ENCODE measurements around the gene MEAF6. TPM values are rescaled to one million over a fixed set of nuclear protein-coding genes. Genes with fewer than 3 reads are reported as not detected.
"Not testable (repeated sequence)": the region's sequence is repeated elsewhere in the genome, so short reads cannot be mapped to it uniquely, and the experiment has no call there.

Gene MEAF6
- total and polyA plus RNA-seq, 8 donors = 47.7 to 94.7 (median 85.5) TPM

DNA sequence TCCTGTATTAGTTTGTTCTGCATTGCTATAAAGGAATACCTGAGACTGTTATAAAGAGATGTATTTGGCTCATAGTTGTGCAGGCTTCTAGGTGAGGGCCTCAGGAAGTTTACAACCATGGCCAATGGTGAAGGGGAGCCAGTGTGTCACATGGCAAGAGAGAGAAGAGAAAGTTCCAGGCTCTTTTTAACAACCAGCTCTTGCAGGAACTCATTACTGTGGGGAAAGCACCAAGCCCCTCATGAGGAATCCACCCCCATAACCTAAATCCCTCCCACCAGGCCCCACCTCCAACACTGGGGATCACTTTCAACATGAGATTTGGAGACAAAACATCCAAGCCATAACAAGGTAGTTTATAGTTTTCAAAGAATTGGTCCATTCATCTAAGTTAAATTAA, 5.0 kb upstream of the MEAF6 start:
- no peak overlapping the region for H3K27ac ChIP-seq

DNA sequence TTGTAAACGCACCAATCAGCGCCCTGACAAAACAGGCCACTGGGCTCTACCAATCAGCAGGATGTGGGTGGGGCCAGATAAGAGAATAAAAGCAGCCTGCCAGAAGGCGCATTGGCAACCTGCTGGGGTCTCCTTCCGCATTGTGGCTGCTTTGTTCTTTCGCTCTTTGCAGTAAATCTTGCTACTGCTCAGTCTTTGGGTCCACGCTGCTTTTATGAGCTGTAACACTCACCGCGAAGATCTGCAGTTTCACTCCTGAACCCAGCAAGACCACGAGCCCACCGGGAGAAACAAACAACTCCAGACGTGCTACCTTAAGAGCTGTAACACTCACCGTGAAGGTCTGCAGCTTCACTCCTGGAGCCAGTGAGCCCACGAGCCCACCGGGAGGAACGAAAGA, 4.4 kb upstream of the MEAF6 start:
- H3K4me1 ChIP-seq; DNase-seq; H3K9me3 ChIP-seq; H3K27ac ChIP-seq; ATAC-seq; H3K4me3 ChIP-seq; H3K36me3 ChIP-seq; H3K27me3 ChIP-seq; intact Hi-C loops (cut with DNase I): not testable (repeated sequence)

More for the DNA sequence above, 5.0 kb upstream of the MEAF6 start:
- Histone ChIP-seq H3K9me3 (no peaks in the 10 kb centered on the region), H3K4me3 (no peak overlapping the region), H3K4me1 (peaks cover 0 to 7% of the 10 kb centered on the region in 2 donors), H3K27me3 (no peaks in the 10 kb centered on the region), H3K36me3 (no peaks in the 10 kb centered on the region)
- ATAC-seq (no peak), DNase-seq (no peak)
- TF ChIP-seq, protein P1, sequence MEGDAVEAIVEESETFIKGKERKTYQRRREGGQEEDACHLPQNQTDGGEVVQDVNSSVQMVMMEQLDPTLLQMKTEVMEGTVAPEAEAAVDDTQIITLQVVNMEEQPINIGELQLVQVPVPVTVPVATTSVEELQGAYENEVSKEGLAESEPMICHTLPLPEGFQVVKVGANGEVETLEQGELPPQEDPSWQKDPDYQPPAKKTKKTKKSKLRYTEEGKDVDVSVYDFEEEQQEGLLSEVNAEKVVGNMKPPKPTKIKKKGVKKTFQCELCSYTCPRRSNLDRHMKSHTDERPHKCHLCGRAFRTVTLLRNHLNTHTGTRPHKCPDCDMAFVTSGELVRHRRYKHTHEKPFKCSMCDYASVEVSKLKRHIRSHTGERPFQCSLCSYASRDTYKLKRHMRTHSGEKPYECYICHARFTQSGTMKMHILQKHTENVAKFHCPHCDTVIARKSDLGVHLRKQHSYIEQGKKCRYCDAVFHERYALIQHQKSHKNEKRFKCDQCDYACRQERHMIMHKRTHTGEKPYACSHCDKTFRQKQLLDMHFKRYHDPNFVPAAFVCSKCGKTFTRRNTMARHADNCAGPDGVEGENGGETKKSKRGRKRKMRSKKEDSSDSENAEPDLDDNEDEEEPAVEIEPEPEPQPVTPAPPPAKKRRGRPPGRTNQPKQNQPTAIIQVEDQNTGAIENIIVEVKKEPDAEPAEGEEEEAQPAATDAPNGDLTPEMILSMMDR (IDR thresholded peaks at IDR 0.05) = no peak
- intact Hi-C loops (cut with DNase I) = no loop called here

DNA sequence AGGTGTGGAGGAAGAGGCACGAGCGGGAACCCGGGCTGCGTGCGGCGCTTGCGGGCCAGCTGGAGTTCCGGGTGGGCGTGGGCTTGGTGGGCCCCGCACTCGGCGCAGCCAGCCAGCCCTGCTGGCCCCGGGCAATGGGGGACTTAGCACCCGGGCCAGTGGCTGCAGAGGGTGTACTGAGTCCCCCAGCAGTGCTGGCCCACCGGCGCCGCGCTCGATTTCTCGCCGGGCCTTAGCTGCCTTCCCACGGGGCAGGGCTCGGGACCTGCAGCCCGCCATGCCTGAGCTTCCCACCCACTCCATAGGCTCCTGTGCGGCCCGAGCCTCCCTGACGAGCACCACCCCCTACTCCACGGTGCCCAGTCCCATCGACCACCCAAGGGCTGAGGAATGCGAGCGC, 3.7 kb upstream of the MEAF6 start:
- H3K27me3 ChIP-seq; intact Hi-C loops (cut with DNase I); DNase-seq; H3K4me3 ChIP-seq; H3K36me3 ChIP-seq; H3K27ac ChIP-seq; ATAC-seq; H3K9me3 ChIP-seq: not testable (repeated sequence)
- peaks cover 5 to 16% of the 10 kb centered on the region in 2 donors for H3K4me1 ChIP-seq

- Histone ChIP-seq H3K4me1 (peaks cover 8 to 22% of the 10 kb centered on the region in 2 donors), H3K27ac (no peak overlapping the region), H3K4me3 (no peak overlapping the region), H3K36me3 (peaks cover 0 to 4% of the 10 kb centered on the region in 2 donors), H3K9me3 (no peaks in the 10 kb centered on the region), H3K27me3 (no peaks in the 10 kb centered on the region)
- ATAC-seq = no peak
- no peak for DNase-seq
- intact Hi-C loops (cut with DNase I) = no loop called here
- TF ChIP-seq, protein P1 (IDR thresholded peaks at IDR 0.05) = no peak
These were observed 3.0 kb upstream of the MEAF6 start for GRCh38 chr1:37517569-37517968.

DNA sequence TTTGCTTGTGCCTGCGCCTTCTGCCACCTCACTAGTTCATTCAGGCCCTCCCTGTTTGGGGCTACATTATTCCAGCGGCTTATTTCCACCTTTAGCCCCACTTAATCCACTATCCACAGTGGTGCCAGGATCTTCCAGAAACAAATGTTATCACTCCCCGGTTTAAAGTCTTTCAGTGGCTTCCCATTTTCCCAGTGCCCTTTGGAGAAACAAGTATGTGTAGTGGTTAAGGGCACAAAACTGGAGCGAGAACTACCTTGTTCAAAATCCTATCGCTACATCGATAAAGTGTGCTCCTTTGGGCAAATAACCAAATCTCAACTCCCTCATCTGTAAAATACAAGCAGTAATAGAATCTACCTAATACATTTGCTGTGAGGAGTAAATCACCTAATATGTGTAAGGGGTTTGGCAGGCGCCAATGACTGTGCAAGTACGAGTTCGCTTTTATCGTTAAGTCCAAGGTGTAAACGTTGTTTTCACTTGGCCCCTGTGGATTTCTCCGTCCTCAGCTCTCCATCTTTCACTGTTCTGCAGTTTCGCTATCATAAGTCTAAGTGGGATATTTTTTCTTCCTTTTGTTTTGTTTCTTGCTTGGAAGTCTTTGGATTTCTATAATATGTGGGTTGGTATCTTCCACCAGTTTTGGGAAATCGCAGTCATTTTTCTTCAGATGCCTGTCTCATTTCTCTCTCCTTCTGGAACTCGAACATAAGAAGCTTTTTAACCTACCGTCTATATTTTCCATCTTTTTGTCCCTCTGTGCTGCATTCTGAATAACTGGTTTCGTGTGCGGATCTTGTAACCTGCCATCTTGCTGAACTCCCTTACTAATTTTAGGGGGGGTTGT, 844 bp upstream of the MEAF6 start:
- DNase-seq = no peak
- TF ChIP-seq, protein P1 (IDR thresholded peaks at IDR 0.05) = no peak

GRCh38 chr1:37513795-37514349, 694 bp downstream of the MEAF6 start:
- H3K27ac ChIP-seq = peak overlapping the region; percentile 94 to 98
- intact Hi-C loops (cut with DNase I) = no loop called here
- TF ChIP-seq, protein P1 (IDR thresholded peaks at IDR 0.05) = no peak
- H3K4me1 ChIP-seq = peaks cover 8 to 32% of the 10 kb centered on the region in 2 donors
- DNase-seq (peak in 3 of 4 donors; percentile 43 to 80 (median 59)), ATAC-seq (peak; percentile 33)
- no peaks in the 10 kb centered on the region for H3K9me3 ChIP-seq
- peaks cover 0 to 27% of the 10 kb centered on the region in 2 donors for H3K36me3 ChIP-seq
- H3K4me3 ChIP-seq = peak overlapping the region; percentile 87 to 93
- H3K27me3 ChIP-seq = no peaks in the 10 kb centered on the region

More for the DNA sequence above, 844 bp upstream of the MEAF6 start:
- H3K4me3 ChIP-seq = peak overlapping the region; percentile 87 to 93
- peaks cover 8 to 32% of the 10 kb centered on the region in 2 donors for H3K4me1 ChIP-seq
- intact Hi-C loops (cut with DNase I) = no loop called here
- no peaks in the 10 kb centered on the region for H3K27me3 ChIP-seq
- no peak for ATAC-seq
- H3K36me3 ChIP-seq = peaks cover 0 to 22% of the 10 kb centered on the region in 2 donors
- peak overlapping the region; percentile 94 to 98 for H3K27ac ChIP-seq
- H3K9me3 ChIP-seq = no peaks in the 10 kb centered on the region

All from left lung (tissue), 10 donors.